Peyer's patch (tissue), 4 donors: Measurements from ENCODE around the gene SYNJ2.

Source experiments
- CTCF ChIP-seq, 6 experiments: fragments of 450-650 bp in 4 of 6; fragments of 200-600 bp in 2 of 6; sonication (generic) in 1 of 6; IDR thresholded peaks; one replicate each; pipeline ENCODE4 v1.5.1; 2017 to 2019; ENCODE audit warnings: antibody characterized with exemption in 6 of 6, mild to moderate bottlenecking in 3 of 6, moderate library complexity in 1 of 6
- POLR2A ChIP-seq, 2 donors: fragments of 450-650 bp; IDR thresholded peaks; one replicate each; pipeline ENCODE4 v1.5.1; 2017; ENCODE audit warnings: antibody characterized with exemption in 2 of 2, mild to moderate bottlenecking in 2 of 2, moderate library complexity in 2 of 2

- no peak for TF ChIP-seq POLR2A (IDR thresholded peaks at IDR 0.05)
- no peak for TF ChIP-seq CTCF (IDR thresholded peaks at IDR 0.05)
These were observed 137.2 kb downstream of the SYNJ2 start for GRCh38 chr6:158118886-158119285.
